ENCODE results near the gene BCR. TPM values are rescaled to one million over a fixed set of nuclear protein-coding genes. Genes with fewer than 3 reads are reported as not detected.
"Not testable (repeated sequence)": the region's sequence is repeated elsewhere in the genome, so short reads cannot be mapped to it uniquely, and the experiment has no call there.

The BCR gene
- total RNA-seq, 1 experiment from 2014 or later: 77.0 TPM

GRCh38 chr22:23306926-23307325 lies 126.6 kb downstream of the BCR start:
- H3K4me2 ChIP-seq (ENCODE audit: insufficient read depth, insufficient read length, low read length): no peak overlapping the region
- no peaks in the 10 kb centered on the region for H3K79me2 ChIP-seq (ENCODE audit: insufficient read depth, low read length)
- H3K4ac ChIP-seq (ENCODE audit: low read depth, low read length): no peak overlapping the region
- no peaks in the 10 kb centered on the region for H3K27me3 ChIP-seq (ENCODE audit: insufficient read depth, low read length)
- TF ChIP-seq CTCF (conservative IDR thresholded peaks at IDR 0.05): no peak
- no CpG with 5 or more reads among the region's 3 CpGs for WGBS (ENCODE audit: extremely low coverage, insufficient read length, low lambda C conversion rate)
- H3K18ac ChIP-seq (ENCODE audit: insufficient read length, low read depth, low read length): no peak overlapping the region
- H3K23ac ChIP-seq (ENCODE audit: insufficient read length, low read depth, low read length): no peak overlapping the region
- no peak overlapping the region for H3K56ac ChIP-seq (ENCODE audit: insufficient read length, low read depth, low read length)
- no peaks in the 10 kb centered on the region for H3K9me3 ChIP-seq (ENCODE audit: control insufficient read depth, low read depth, low read length)
- H3K27ac Mint-ChIP-seq: no peak overlapping the region
- H2BK5ac ChIP-seq (ENCODE audit: insufficient read length, low read length): no peak overlapping the region
- no peak overlapping the region for H2BK120ac ChIP-seq (ENCODE audit: low read depth, low read length, poor library complexity, severe bottlenecking)
- peaks cover 0 to 2% of the 10 kb centered on the region in 2 experiments; a peak in 1 of 4 replicates for H3K4me1 Mint-ChIP-seq
- H3K9me3 Mint-ChIP-seq: no peaks in the 10 kb centered on the region
- no peaks in the 10 kb centered on the region for H3K4me1 ChIP-seq (ENCODE audit: insufficient read depth, low read length)
- H3K27ac ChIP-seq (ENCODE audit: insufficient read length, low read depth, low read length): no peak overlapping the region
- H2BK15ac ChIP-seq (ENCODE audit: low read depth, low read length): no peak overlapping the region
- H2AK5ac ChIP-seq (ENCODE audit: insufficient read length, low read length): no peak overlapping the region
- H2AFZ ChIP-seq (ENCODE audit: low read length): no peak overlapping the region
- H4K5ac ChIP-seq (ENCODE audit: insufficient read length, low read depth, low read length): no peak overlapping the region
- no peak overlapping the region for H2BK20ac ChIP-seq (ENCODE audit: low read depth, low read length, poor library complexity, severe bottlenecking)
- H4K91ac ChIP-seq (ENCODE audit: insufficient read length, low read depth, low read length): no peak overlapping the region
- no peaks in the 10 kb centered on the region for H4K20me1 ChIP-seq (ENCODE audit: control insufficient read depth, insufficient read depth, insufficient read length)
- H4K8ac ChIP-seq (replicated peaks; ENCODE audit: insufficient read length, low read depth, low read length): no peak overlapping the region
- H3K14ac ChIP-seq (ENCODE audit: insufficient read depth, low read length): no peak overlapping the region
- no peak overlapping the region for H3K4me3 Mint-ChIP-seq
- H3K9ac ChIP-seq (ENCODE audit: extremely low read depth, insufficient read length, low read length): no peak overlapping the region
- peaks cover 6 to 24% (median 21%) of the 10 kb centered on the region in 3 experiments; a peak in 6 of 7 replicates for H3K36me3 Mint-ChIP-seq (ENCODE audit: insufficient read depth in 1 of 3, low read depth in 3 of 3)
- no peaks in the 10 kb centered on the region for H3K27me3 Mint-ChIP-seq (ENCODE audit: low read depth)
- H3T11ph ChIP-seq (ENCODE audit: low read length): no peak overlapping the region
- no peaks in the 10 kb centered on the region for H3K79me1 ChIP-seq (ENCODE audit: insufficient read depth, low read depth, low read length, poor library complexity, severe bottlenecking)
- no peak overlapping the region for H2BK12ac ChIP-seq (ENCODE audit: insufficient read length, low read depth, low read length)
- no peaks in the 10 kb centered on the region for H3K23me2 ChIP-seq (ENCODE audit: insufficient read length, low read depth, low read length, poor library complexity, severe bottlenecking)
- no peak for DNase-seq

GRCh38 chr22:23307511-23307910 lies 127.2 kb downstream of the BCR start:
- H3K18ac ChIP-seq (ENCODE audit: insufficient read length, low read depth, low read length); H3T11ph ChIP-seq (ENCODE audit: low read length); H3K56ac ChIP-seq (ENCODE audit: insufficient read length, low read depth, low read length); H3K27ac Mint-ChIP-seq; H4K5ac ChIP-seq (ENCODE audit: insufficient read length, low read depth, low read length); H3K23ac ChIP-seq (ENCODE audit: insufficient read length, low read depth, low read length); H3K4me1 ChIP-seq (ENCODE audit: insufficient read depth, low read length); H2BK20ac ChIP-seq (ENCODE audit: low read depth, low read length, poor library complexity, severe bottlenecking); H4K8ac ChIP-seq (replicated peaks; ENCODE audit: insufficient read length, low read depth, low read length); DNase-seq; H3K4ac ChIP-seq (ENCODE audit: low read depth, low read length); H3K79me2 ChIP-seq (ENCODE audit: insufficient read depth, low read length); H3K23me2 ChIP-seq (ENCODE audit: insufficient read length, low read depth, low read length, poor library complexity, severe bottlenecking); H3K14ac ChIP-seq (ENCODE audit: insufficient read depth, low read length); H3K27me3 Mint-ChIP-seq (ENCODE audit: low read depth); H3K4me3 Mint-ChIP-seq; H2AK5ac ChIP-seq (ENCODE audit: insufficient read length, low read length); H3K9ac ChIP-seq (ENCODE audit: extremely low read depth, insufficient read length, low read length); H4K20me1 ChIP-seq (ENCODE audit: control insufficient read depth, insufficient read depth, insufficient read length); H2BK5ac ChIP-seq (ENCODE audit: insufficient read length, low read length); H2AFZ ChIP-seq (ENCODE audit: low read length); H3K4me2 ChIP-seq (ENCODE audit: insufficient read depth, insufficient read length, low read length); H3K27ac ChIP-seq (ENCODE audit: insufficient read length, low read depth, low read length); H3K79me1 ChIP-seq (ENCODE audit: insufficient read depth, low read depth, low read length, poor library complexity, severe bottlenecking); H3K9me3 ChIP-seq (ENCODE audit: control insufficient read depth, low read depth, low read length); H2BK12ac ChIP-seq (ENCODE audit: insufficient read length, low read depth, low read length); H2BK120ac ChIP-seq (ENCODE audit: low read depth, low read length, poor library complexity, severe bottlenecking); H2BK15ac ChIP-seq (ENCODE audit: low read depth, low read length); H3K9me3 Mint-ChIP-seq; H3K4me1 Mint-ChIP-seq; H3K27me3 ChIP-seq (ENCODE audit: insufficient read depth, low read length); H4K91ac ChIP-seq (ENCODE audit: insufficient read length, low read depth, low read length): not testable (repeated sequence)
- no CpG with 5 or more reads among the region's 10 CpGs for WGBS (ENCODE audit: extremely low coverage, insufficient read length, low lambda C conversion rate)
- H3K36me3 Mint-ChIP-seq (ENCODE audit: insufficient read depth in 1 of 3, low read depth in 3 of 3): peaks cover 6 to 22% (median 17%) of the 10 kb centered on the region in 3 experiments; a peak in 6 of 7 replicates
